Keratinocyte (primary cell): ENCODE measurements around the gene ACTN2. TPM values are rescaled to one million over a fixed set of nuclear protein-coding genes. Genes with fewer than 3 reads are reported as not detected.

Experiments used
- DNase-seq: peaks from one replicate; pipeline ENCODE4 v3.0.0-alpha.2; 2011; ENCODE audit warnings: low read depth, missing footprints, low spot score
- FAIRE-seq: peaks from 2 replicates; lab custom pipeline; 2011; peaks lifted over from hg19 to GRCh38; lab: Jason Lieb, UNC
- H2AFZ ChIP-seq: 2 replicates; pipeline ENCODE4 v1.6.0; 2012; ENCODE audit warnings: low read length, control low read depth, inconsistent platforms; ENCODE audit not compliant: control insufficient read depth
- H3K27ac ChIP-seq: 2 replicates; pipeline ENCODE4 v1.5.1; 2011; ENCODE audit warnings: low read length; ENCODE audit not compliant: control insufficient read depth, insufficient read depth
- H3K27me3 ChIP-seq: 3 replicates; pipeline ENCODE4 v1.6.0; 2011; ENCODE audit warnings: low read length; ENCODE audit not compliant: control insufficient read depth, insufficient read depth; ENCODE audit errors: extremely low read depth
- H3K36me3 ChIP-seq, 2 experiments: 2 replicates in 1 of 2; 3 replicates in 1 of 2; pipeline ENCODE4 v1.5.1; 2011; ENCODE audit warnings: low read length in 2 of 2, mild to moderate bottlenecking in 1 of 2; ENCODE audit not compliant: control insufficient read depth in 2 of 2, insufficient read depth in 2 of 2; ENCODE audit errors: extremely low read depth in 1 of 2
- H3K4me1 ChIP-seq: 3 replicates; pipeline ENCODE4 v1.5.1; 2011; ENCODE audit warnings: low read length; ENCODE audit not compliant: control insufficient read depth, insufficient read depth; ENCODE audit errors: extremely low read depth
- H3K4me2 ChIP-seq: 3 replicates; pipeline ENCODE4 v1.6.0; 2011; ENCODE audit warnings: low read depth, low read length; ENCODE audit not compliant: control insufficient read depth, insufficient read depth; ENCODE audit errors: extremely low read depth
- H3K4me3 ChIP-seq, 3 experiments: fragments of 200-600 bp in 1 of 3; sonication (generic) in 1 of 3; 2 replicates in 2 of 3; 3 replicates in 1 of 3; pipeline ENCODE4 v1.5.1; 2011 to 2016; ENCODE audit warnings: low read length in 3 of 3, mild to moderate bottlenecking in 3 of 3, control low read depth in 2 of 3, inconsistent platforms in 1 of 3, low read depth in 1 of 3, mixed read lengths in 1 of 3, mixed run types in 1 of 3, moderate library complexity in 1 of 3; ENCODE audit not compliant: control insufficient read depth in 2 of 3, insufficient read depth in 2 of 3; ENCODE audit errors: extremely low read depth in 1 of 3
- H3K79me2 ChIP-seq: 2 replicates; pipeline ENCODE4 v1.6.0; 2012; ENCODE audit warnings: low read length; ENCODE audit not compliant: control insufficient read depth, insufficient read depth
- H3K9ac ChIP-seq: 3 replicates; pipeline ENCODE4 v1.6.0; 2011; ENCODE audit warnings: low read length; ENCODE audit not compliant: control insufficient read depth, insufficient read depth; ENCODE audit errors: extremely low read depth
- H3K9me1 ChIP-seq: 3 replicates; pipeline ENCODE4 v1.6.0; 2011; ENCODE audit warnings: low read length; ENCODE audit not compliant: control insufficient read depth, insufficient read depth; ENCODE audit errors: extremely low read depth
- H3K9me3 ChIP-seq: 2 replicates; pipeline ENCODE4 v1.5.1; 2012; ENCODE audit warnings: low read depth, low read length; ENCODE audit not compliant: control insufficient read depth
- H4K20me1 ChIP-seq: 3 replicates; pipeline ENCODE4 v1.6.0; 2011; ENCODE audit warnings: low read length; ENCODE audit not compliant: control insufficient read depth, insufficient read depth; ENCODE audit errors: extremely low read depth
- EZH2 ChIP-seq: IDR thresholded peaks from one replicate; pipeline ENCODE4 v1.6.1; 2012; ENCODE audit warnings: inconsistent platforms, mild to moderate bottlenecking, low read length, moderate library complexity
- dilution Hi-C: fragments of 300-500 bp; cut with MboI; formaldehyde crosslinking; loops from one replicate; pipeline ENCODE4 v1.7.0; 2020; ENCODE audit warnings: low sequenced_read_pairs; ENCODE audit not compliant: extremely low pct_ligation_motif_present
- polyA minus RNA-seq, 3 experiments: library from RNA; depleted of rRNA, polyadenylated mRNA; stranded (reverse); fragments of >200 nt; gene quantifications; 1 replicate in 1 of 3; 2 replicates in 1 of 3; 3 replicates in 1 of 3; pipeline ENCODE4 v1.2.3, GENCODE V29; 2011
- polyA plus RNA-seq, 5 experiments: library from polyadenylated mRNA; depleted of rRNA in 3 of 5; stranded (reverse) in 3 of 5; stranded (forward) in 1 of 5; unstranded in 1 of 5; fragments of >200 nt; gene quantifications; 1 replicate in 1 of 5; 2 replicates in 3 of 5; 3 replicates in 1 of 5; pipeline versions ENCODE4 v1.2.1 to v1.2.3, GENCODE V29; 2011 to 2012; ENCODE audit warnings: missing spikeins in 2 of 5, low read depth in 1 of 5, low replicate concordance in 1 of 5
- TF ChIP-seq, protein P1 (sequence below), 3 experiments: IDR thresholded peaks in 1 of 3; conservative IDR thresholded peaks in 1 of 3; optimal IDR thresholded peaks in 1 of 3; 2 replicates in 2 of 3; 3 replicates in 1 of 3; pipeline versions ENCODE3 to v1.5.1; 2011; ENCODE audit warnings: low read length in 3 of 3, mild to moderate bottlenecking in 3 of 3, moderate library complexity in 2 of 3, control low read depth in 1 of 3, inconsistent platforms in 1 of 3; ENCODE audit not compliant: insufficient read depth in 2 of 3; ENCODE audit errors: extremely low read depth in 1 of 3

ACTN2 gene
- polyA plus RNA-seq (not detected in 3 replicates), polyA minus RNA-seq (0.13 TPM in 1 of 3 replicates, not detected in the others)
- polyA plus RNA-seq (2011; ENCODE audit: low read depth) = 1.2 TPM
- polyA plus RNA-seq (2011; cell fraction: cytosol; rRNA removed) = not detected in 2 replicates
- polyA plus RNA-seq (2011; cell fraction: nucleus; rRNA removed) = 0.03 and 0.04 TPM in 2 replicates
- polyA plus RNA-seq (2012; ENCODE audit: low replicate concordance) = 0.02 TPM in 1 of 2 replicates, not detected in the other
- not detected for polyA minus RNA-seq (2011; cell fraction: cytosol; rRNA and poly(A)+ RNA removed)
- polyA minus RNA-seq (2011; cell fraction: nucleus; rRNA and poly(A)+ RNA removed) = not detected in 2 replicates

DNA sequence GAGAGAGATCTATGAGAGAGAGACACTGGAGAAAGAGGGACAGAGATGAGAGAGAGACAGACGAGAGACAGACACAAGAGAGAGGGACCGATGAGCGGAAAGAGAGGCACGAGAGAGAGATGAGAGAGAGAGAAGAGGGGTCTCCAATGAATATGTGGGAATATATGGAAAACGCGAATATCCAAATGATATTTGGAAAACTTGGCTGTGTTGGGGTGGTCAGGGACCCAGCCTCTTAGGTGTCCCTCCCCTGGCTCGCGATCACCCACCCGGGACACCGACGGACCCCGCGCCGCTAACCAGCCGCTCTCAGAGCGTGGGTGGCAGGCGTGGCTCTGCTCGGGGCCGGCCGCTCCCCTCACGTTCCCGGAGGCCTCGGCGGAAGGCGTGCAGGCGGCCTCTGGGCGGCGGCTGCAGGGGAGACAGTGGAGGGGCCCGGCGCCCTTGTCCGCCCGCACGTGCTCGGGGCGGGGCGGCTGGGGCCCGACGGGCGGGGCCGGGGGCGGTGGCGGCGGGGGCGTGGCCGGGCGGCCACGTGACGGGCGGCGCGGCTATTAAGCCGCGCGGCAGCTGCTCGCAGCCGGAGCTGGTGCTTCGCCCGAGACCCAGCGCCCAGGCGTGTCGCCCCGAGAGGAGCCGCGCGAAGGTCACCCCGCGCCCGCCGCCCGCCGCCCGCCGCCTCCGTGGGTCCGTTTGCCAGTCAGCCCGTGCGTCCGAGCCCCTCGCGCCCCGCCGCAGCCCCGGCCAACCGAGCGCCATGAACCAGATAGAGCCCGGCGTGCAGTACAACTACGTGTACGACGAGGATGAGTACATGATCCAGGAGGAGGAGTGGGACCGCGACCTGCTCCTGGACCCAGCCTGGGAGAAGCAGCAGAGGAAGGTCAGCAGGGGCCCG is at the start of gene ACTN2:
Gene ACTN2 (plus strand): TSS at position 583 of the 898 bp plus-strand sequence. CDS start 175 bp downstream, at position 758.
- Histone ChIP-seq H3K4me2 (peak within 1 kb of the TSS; percentile 51), H3K27ac (no peak within 1 kb of the TSS), H2AFZ (peak within 1 kb of the TSS; percentile 37), H3K9me1 (no peaks in the 10 kb centered on the region), H3K36me3 (no peaks in the 10 kb centered on the region), H3K9me3 (no peaks in the 10 kb centered on the region), H3K79me2 (no peaks in the 10 kb centered on the region), H3K4me1 (no peaks in the 10 kb centered on the region), H3K27me3 (peaks cover 20% of the 10 kb centered on the region), H3K9ac (no peak within 1 kb of the TSS), H4K20me1 (no peaks in the 10 kb centered on the region), H3K4me3 (peak within 1 kb of the TSS in 2 of 3 experiments; percentile 2 to 49)
- DNase-seq (no peak), FAIRE-seq (no peak)
- dilution Hi-C loops = no loop called here
- TF ChIP-seq, protein P1, sequence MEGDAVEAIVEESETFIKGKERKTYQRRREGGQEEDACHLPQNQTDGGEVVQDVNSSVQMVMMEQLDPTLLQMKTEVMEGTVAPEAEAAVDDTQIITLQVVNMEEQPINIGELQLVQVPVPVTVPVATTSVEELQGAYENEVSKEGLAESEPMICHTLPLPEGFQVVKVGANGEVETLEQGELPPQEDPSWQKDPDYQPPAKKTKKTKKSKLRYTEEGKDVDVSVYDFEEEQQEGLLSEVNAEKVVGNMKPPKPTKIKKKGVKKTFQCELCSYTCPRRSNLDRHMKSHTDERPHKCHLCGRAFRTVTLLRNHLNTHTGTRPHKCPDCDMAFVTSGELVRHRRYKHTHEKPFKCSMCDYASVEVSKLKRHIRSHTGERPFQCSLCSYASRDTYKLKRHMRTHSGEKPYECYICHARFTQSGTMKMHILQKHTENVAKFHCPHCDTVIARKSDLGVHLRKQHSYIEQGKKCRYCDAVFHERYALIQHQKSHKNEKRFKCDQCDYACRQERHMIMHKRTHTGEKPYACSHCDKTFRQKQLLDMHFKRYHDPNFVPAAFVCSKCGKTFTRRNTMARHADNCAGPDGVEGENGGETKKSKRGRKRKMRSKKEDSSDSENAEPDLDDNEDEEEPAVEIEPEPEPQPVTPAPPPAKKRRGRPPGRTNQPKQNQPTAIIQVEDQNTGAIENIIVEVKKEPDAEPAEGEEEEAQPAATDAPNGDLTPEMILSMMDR (optimal IDR thresholded peaks at IDR 0.05 in 1 of 3, IDR thresholded peaks at IDR 0.05 in 1 of 3, conservative IDR thresholded peaks at IDR 0.05 in 1 of 3; ENCODE audit: extremely low read depth in 1 of 3, insufficient read depth in 2 of 3, low read length in 3 of 3) = no peak
- no peak for TF ChIP-seq EZH2

DNA sequence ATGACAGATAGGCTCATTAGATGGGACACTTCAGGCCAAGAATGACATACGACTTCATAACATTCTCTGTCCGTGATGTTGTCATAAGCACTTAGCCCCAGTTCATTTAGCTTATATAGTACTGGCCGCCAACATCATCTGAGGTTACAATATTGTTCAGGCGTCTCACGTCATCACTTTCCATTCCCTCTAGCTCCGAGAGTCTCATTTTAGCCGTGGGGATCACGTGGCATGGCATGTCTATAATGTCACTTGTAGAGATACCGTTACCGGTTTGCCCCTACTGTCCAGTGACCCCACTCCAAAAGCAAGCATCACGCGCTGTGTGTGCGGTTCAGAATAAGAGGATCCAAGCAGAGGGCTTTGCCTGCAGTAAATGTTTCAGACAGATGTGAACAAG is 47.4 kb upstream of the ACTN2 start:
- H3K9ac ChIP-seq = no peak overlapping the region
- H3K4me1 ChIP-seq = no peaks in the 10 kb centered on the region
- no peaks in the 10 kb centered on the region for H3K79me2 ChIP-seq
- H3K9me3 ChIP-seq = no peaks in the 10 kb centered on the region
- FAIRE-seq (no peak), DNase-seq (no peak)
- H4K20me1 ChIP-seq = no peaks in the 10 kb centered on the region
- no peak overlapping the region for H2AFZ ChIP-seq
- no peaks in the 10 kb centered on the region for H3K27me3 ChIP-seq
- no peaks in the 10 kb centered on the region for H3K36me3 ChIP-seq
- H3K27ac ChIP-seq = no peak overlapping the region
- H3K4me2 ChIP-seq = no peak overlapping the region
- dilution Hi-C loops = no loop called here
- TF ChIP-seq EZH2 = no peak
- TF ChIP-seq, protein P1 (optimal IDR thresholded peaks at IDR 0.05 in 1 of 3, IDR thresholded peaks at IDR 0.05 in 1 of 3, conservative IDR thresholded peaks at IDR 0.05 in 1 of 3; ENCODE audit: extremely low read depth in 1 of 3, insufficient read depth in 2 of 3, low read length in 3 of 3) = no peak
- no peaks in the 10 kb centered on the region for H3K9me1 ChIP-seq
- no peak overlapping the region for H3K4me3 ChIP-seq
